Stimulated activated CD8-positive, alpha-beta memory T cell treated with anti-CD3 and anti-CD28 coated beads, Interleukin-12 subunit alpha, Interleukin-12 subunit beta, amount 100 ng/mL, for 4 hours (primary cell): ENCODE data around the gene PAF1.

ENCODE experiments used
- DNase-seq: peaks from one replicate; pipeline ENCODE4 v3.0.0-alpha.2; 2020; ENCODE audit warnings: low read depth

PAF1 gene

GRCh38 chr19:39416152-39417120, 25.5 kb upstream of the PAF1 start:
- no peak for DNase-seq

- no peak for DNase-seq
Observed at GRCh38 chr19:39415111-39416046, 24.5 kb upstream of the PAF1 start.

- DNase-seq, result no peak
Observed at GRCh38 chr19:39413911-39414608, 23.2 kb upstream of the PAF1 start.

GRCh38 chr19:39413272-39413910, 22.5 kb upstream of the PAF1 start:
- no peak for DNase-seq

- DNase-seq, result no peak
Observed at GRCh38 chr19:39412867-39413271, 22.0 kb upstream of the PAF1 start.

- DNase-seq, result peak; percentile 90
Observed at GRCh38 chr19:39412100-39412866, 21.4 kb upstream of the PAF1 start, which contains the start of gene PLEKHG2. TSS of gene PLEKHG2 (plus strand) at chr19:39412669. CDS start at chr19:39414087, 1,418 bp downstream.

GRCh38 chr19:39411832-39412099, 20.9 kb upstream of the PAF1 start:
- peak; percentile 78 for DNase-seq

GRCh38 chr19:39411081-39411831, 20.4 kb upstream of the PAF1 start:
- DNase-seq, result no peak

- no peak for DNase-seq
Observed at GRCh38 chr19:39410831-39411080, 19.9 kb upstream of the PAF1 start.

- DNase-seq, result peak; percentile 56
Observed at GRCh38 chr19:39410017-39410830, 19.3 kb upstream of the PAF1 start.

GRCh38 chr19:39409208-39410016, 18.5 kb upstream of the PAF1 start:
- peak; percentile 72 for DNase-seq

GRCh38 chr19:39408392-39409207, 17.7 kb upstream of the PAF1 start:
- DNase-seq, result no peak

- peak; percentile 28 for DNase-seq
Observed at GRCh38 chr19:39407660-39408391, 16.9 kb upstream of the PAF1 start.

GRCh38 chr19:39407410-39407659, 16.4 kb upstream of the PAF1 start:
- no peak for DNase-seq

- DNase-seq, result peak; percentile 83
Observed at GRCh38 chr19:39406656-39407409, 15.9 kb upstream of the PAF1 start, which contains the start of gene ZFP36. TSS of gene ZFP36 (plus strand) at chr19:39406847. CDS start at chr19:39406905, 58 bp downstream.

- peak; percentile 80 for DNase-seq
Observed at GRCh38 chr19:39405958-39406655, 15.2 kb upstream of the PAF1 start.
